GM12878 (cell line): ENCODE measurements around the gene CBX2. TPM values are rescaled to one million over a fixed set of nuclear protein-coding genes. Genes with fewer than 3 reads are reported as not detected.

Source experiments
- ATAC-seq: fragments of 200-7000 bp; cut with Tn5 transposase; 3 replicates; pipeline ENCODE4 v1.9.1; 2020; ENCODE audit warnings: mild to moderate bottlenecking, moderate library complexity
- BruUV-seq: library from RNA; stranded (reverse); fragments of 400-500 nt; replicated peaks from 2 replicates; lab custom pipeline; 2021; lab: Mats Ljungman, UMichigan
- CTCF ChIA-PET: fragments of 300-600 bp; sonication (Branson Sonifier 250); formaldehyde crosslinking; extraction: SDS; loops from one replicate; lab custom pipeline; 2021; ENCODE audit warnings: inconsistent platforms; lab: Yijun Ruan, JAX
- POLR2A ChIA-PET: fragments of 350-600 bp; formaldehyde crosslinking; extraction: SDS; loops from one replicate; lab custom pipeline; 2021; ENCODE audit warnings: inconsistent platforms; lab: Charles Lee
- RAD21 ChIA-PET: fragments of 300-600 bp; sonication (Branson Sonifier 250); formaldehyde crosslinking; loops from one replicate; lab custom pipeline; 2023; ENCODE audit warnings: antibody characterized with exemption; ENCODE audit not compliant: unreplicated experiment; lab: Charles Lee
- SMC1A ChIA-PET: fragments of 300-600 bp; sonication (Branson Sonifier 250); formaldehyde crosslinking; loops from one replicate; lab custom pipeline; 2023; ENCODE audit not compliant: unreplicated experiment, uncharacterized antibody; lab: Charles Lee
- DNase-seq: peaks from one replicate; pipeline ENCODE4 v3.0.0-alpha.2; 2011; ENCODE audit warnings: low read depth, low spot score
- FAIRE-seq: peaks from 3 replicates; lab custom pipeline; 2011; peaks lifted over from hg19 to GRCh38; lab: Jason Lieb, UNC
- H2AFZ ChIP-seq: 2 replicates; pipeline ENCODE4 v1.6.0; 2011; ENCODE audit warnings: low read depth, low read length, control low read depth; ENCODE audit not compliant: control insufficient read depth
- H3K27ac ChIP-seq: 2 replicates; pipeline ENCODE4 v1.5.1; 2011; ENCODE audit warnings: control low read depth; ENCODE audit not compliant: control insufficient read depth, insufficient read depth
- H3K27me3 ChIP-seq, 2 experiments: replicated peaks in 1 of 2; 2 replicates each; pipeline versions ENCODE4 v1.6.0 to v1.6.1; 2011; ENCODE audit warnings: low read length in 1 of 2; ENCODE audit not compliant: control insufficient read depth in 2 of 2, insufficient read depth in 2 of 2
- H3K36me3 ChIP-seq, 2 experiments: 2 replicates each; pipeline ENCODE4 v1.5.1; 2011; ENCODE audit warnings: low read length in 1 of 2; ENCODE audit not compliant: control insufficient read depth in 2 of 2, insufficient read depth in 2 of 2
- H3K4me1 ChIP-seq: 2 replicates; pipeline ENCODE4 v1.6.1; 2011; ENCODE audit warnings: mild to moderate bottlenecking, low read length, moderate library complexity, mixed read lengths; ENCODE audit not compliant: control insufficient read depth, insufficient read depth
- H3K4me2 ChIP-seq: 2 replicates; pipeline ENCODE4 v1.6.0; 2011; ENCODE audit warnings: control low read depth; ENCODE audit not compliant: control insufficient read depth, insufficient read depth
- H3K4me3 ChIP-seq: fragments of 200-600 bp; sonication (generic); 2 replicates; pipeline ENCODE4 v1.5.1; 2016
- H3K79me2 ChIP-seq: 2 replicates; pipeline ENCODE4 v1.6.0; 2011; ENCODE audit warnings: low read length; ENCODE audit not compliant: control insufficient read depth, insufficient read depth
- H3K9ac ChIP-seq: 2 replicates; pipeline ENCODE4 v1.8.0; 2011; ENCODE audit warnings: low read length, control low read depth, mixed read lengths; ENCODE audit not compliant: control insufficient read depth, insufficient read depth
- H3K9me3 ChIP-seq: replicated peaks from 3 replicates; pipeline ENCODE4 v1.5.1; 2011; ENCODE audit warnings: mild to moderate bottlenecking, low read length; ENCODE audit not compliant: control insufficient read depth, insufficient read depth
- H4K20me1 ChIP-seq: 2 replicates; pipeline ENCODE4 v1.6.0; 2011; ENCODE audit not compliant: control insufficient read depth, insufficient read depth
- BRCA1 ChIP-seq: IDR thresholded peaks from 2 replicates; pipeline ENCODE4 v1.6.1; 2011; ENCODE audit warnings: low read depth, low read length, improper control_type of control experiment
- JUNB ChIP-seq: IDR thresholded peaks from 2 replicates; pipeline ENCODE4 v1.6.1; 2016; ENCODE audit warnings: antibody characterized with exemption, mild to moderate bottlenecking
- KAT2A ChIP-seq: conservative IDR thresholded peaks from 2 replicates; pipeline ENCODE4 v1.6.1; 2011; ENCODE audit warnings: low read depth, low read length; ENCODE audit not compliant: control insufficient read depth
- KDM1A ChIP-seq: fragments of 200-600 bp; sonication (generic); IDR thresholded peaks from 2 replicates; pipeline ENCODE4 v1.6.1; 2016; ENCODE audit warnings: borderline replicate concordance
- MTA3 ChIP-seq: IDR thresholded peaks from 2 replicates; pipeline ENCODE4 v1.6.1; 2012; ENCODE audit warnings: low read length, inconsistent platforms, borderline replicate concordance
- MXI1 ChIP-seq: fragments of 150-350 bp; IDR thresholded peaks from 2 replicates; pipeline ENCODE4 v1.6.1; 2011; ENCODE audit warnings: low read depth, mild to moderate bottlenecking, inconsistent platforms, low read length, improper control_type of control experiment
- MYB ChIP-seq: fragments of 150-350 bp; IDR thresholded peaks from 2 replicates; pipeline ENCODE4 v1.6.1; 2014; ENCODE audit warnings: mild to moderate bottlenecking, low read depth, low read length, borderline replicate concordance
- NBN ChIP-seq: fragments of 450-650 bp; IDR thresholded peaks from 2 replicates; pipeline ENCODE4 v1.6.1; 2016
- POLR2A ChIP-seq: IDR thresholded peaks from 2 replicates; pipeline ENCODE4 v1.6.1; 2011; ENCODE audit warnings: low read depth, mild to moderate bottlenecking, low read length
- RAD21 ChIP-seq: IDR thresholded peaks from 2 replicates; pipeline ENCODE4 v1.6.1; 2011; ENCODE audit warnings: mild to moderate bottlenecking, low read depth, low read length, moderate library complexity; ENCODE audit not compliant: insufficient read depth
- RCOR1 ChIP-seq: conservative IDR thresholded peaks from 2 replicates; pipeline ENCODE4 v1.6.1; 2012; ENCODE audit warnings: low read depth, low read length, improper control_type of control experiment
- SPI1 ChIP-seq: IDR thresholded peaks from 2 replicates; pipeline ENCODE4 v1.6.1; 2011; ENCODE audit warnings: low read depth, mild to moderate bottlenecking, low read length, moderate library complexity, borderline replicate concordance; ENCODE audit not compliant: insufficient read depth
- SUZ12 ChIP-seq: fragments of 200-600 bp; sonication (generic); IDR thresholded peaks from one replicate; pipeline ENCODE4 v1.6.1; 2018; ENCODE audit warnings: antibody characterized with exemption, mild to moderate bottlenecking; ENCODE audit not compliant: unreplicated experiment
- ZNF207 ChIP-seq: fragments of 450-650 bp; IDR thresholded peaks from 2 replicates; pipeline ENCODE4 v1.6.1; 2014; ENCODE audit warnings: antibody characterized with exemption, mild to moderate bottlenecking, borderline replicate concordance
- ZNF622 ChIP-seq: fragments of 450-650 bp; IDR thresholded peaks from 2 replicates; pipeline ENCODE4 v1.6.1; 2017; ENCODE audit warnings: mild to moderate bottlenecking, inconsistent platforms
- WGBS: methylation state at CpG from one replicate; pipeline ENCODE4 v1.1.6; 2016; ENCODE audit warnings: low lambda C conversion rate; ENCODE audit not compliant: insufficient replicate concordance, insufficient coverage; ENCODE audit errors: missing lambda C conversion rate; 5-methylcytosine and 5-hydroxymethylcytosine counted together
- in situ Hi-C: fragments of 300-500 bp; cut with MboI; formaldehyde crosslinking; loops from 9 replicates; pipeline ENCODE4 v1.14.3; 2018; ENCODE audit warnings: mixed read lengths
- intact Hi-C: fragments of 100-400 bp; cut with micrococcal nuclease; formaldehyde crosslinking; loops from one replicate; pipeline ENCODE4 v1.14.2; 2022; ENCODE audit not compliant: unreplicated experiment
- polyA plus RNA-seq, 11 experiments: library from polyadenylated mRNA; depleted of rRNA in 4 of 11; unstranded in 6 of 11; stranded (reverse) in 5 of 11; fragments of >200 nt; fragmentation: Nextera tagmentation in 4 of 11; fragmentation: Illumina TruSeq in 1 of 11; extraction: Ambion mirVana in 4 of 11; extraction: Trizol in 1 of 11; gene quantifications; 1 replicate in 1 of 11; 2 replicates in 10 of 11; pipeline versions ENCODE4 v1.2.1 to v1.2.3, GENCODE V29; 2011 to 2016; ENCODE audit warnings: inconsistent platforms in 2 of 11, missing spikeins in 2 of 11, low read depth in 1 of 11
- total RNA-seq, 4 experiments: library from RNA; depleted of rRNA in 3 of 4; stranded (reverse); fragments of >200 nt in 3 of 4; fragmentation: Illumina TruSeq in 1 of 4; extraction: Trizol in 1 of 4; gene quantifications; 2 replicates each; pipeline versions ENCODE4 v1.2.1 to v1.2.3, GENCODE V29; 2013 to 2021
- TF ChIP-seq, protein P1 (sequence below): fragments of 450-650 bp; IDR thresholded peaks from 2 replicates; pipeline ENCODE4 v1.6.1; 2017; ENCODE audit warnings: mild to moderate bottlenecking, moderate library complexity

Gene CBX2
- total and polyA plus RNA-seq, 10 of the 15 experiments (the other 5 are each of a cell fraction or from before 2014, with no cell fraction given) = 0.35 to 7.5 (median 4.2) TPM

DNA sequence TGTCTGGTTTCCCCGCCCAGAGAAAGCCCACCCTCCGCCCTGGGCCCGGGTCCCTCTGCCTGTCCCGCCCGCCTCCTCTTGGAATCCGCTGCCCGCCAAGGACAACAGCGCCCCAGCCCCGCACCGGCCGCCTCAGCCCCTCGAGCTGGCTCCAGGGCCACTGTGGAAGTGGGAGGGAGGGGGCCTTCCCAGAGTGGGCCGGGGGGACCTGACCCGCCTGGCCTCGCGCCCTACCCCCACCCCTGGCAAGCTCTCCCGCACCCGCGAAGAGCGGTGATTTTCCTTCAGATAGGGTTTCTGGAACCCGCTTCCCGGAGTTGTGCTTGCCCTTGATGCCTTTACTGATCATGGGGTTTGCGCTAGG is 21.2 kb downstream of the CBX2 start:
- Histone ChIP-seq H3K4me2 (no peak overlapping the region), H3K4me3 (no peak overlapping the region), H3K27me3 (peaks cover 18 to 46% of the 10 kb centered on the region in 2 experiments), H3K27ac (no peak overlapping the region), H3K9me3 (no peaks in the 10 kb centered on the region; the same call in 2 of the 3 replicates), H3K4me1 (peaks cover 40% of the 10 kb centered on the region), H2AFZ (no peak overlapping the region), H3K36me3 (peaks cover 2 to 3% of the 10 kb centered on the region in 2 experiments; a peak in 2 of 4 replicates), H4K20me1 (no peaks in the 10 kb centered on the region), H3K79me2 (no peaks in the 10 kb centered on the region), H3K9ac (no peak overlapping the region)
- SMC1A ChIA-PET = interaction anchor here (2.0 to 2.2 kb wide), 2 partner anchors 9 to 12 kb away, joined by 7 read pairs; no protein-coding TSS in a partner anchor
- TF ChIP-seq MTA3 (no peak), RAD21 (no peak), POLR2A (no peak), ZNF207 (no peak), RCOR1 (no peak), KDM1A (no peak), SPI1 (no peak), BRCA1 (no peak), KAT2A (no peak), SUZ12 (no peak), MYB (no peak), ZNF622 (no peak), MXI1 (no peak), NBN (no peak), JUNB (no peak)
- TF ChIP-seq, protein P1, sequence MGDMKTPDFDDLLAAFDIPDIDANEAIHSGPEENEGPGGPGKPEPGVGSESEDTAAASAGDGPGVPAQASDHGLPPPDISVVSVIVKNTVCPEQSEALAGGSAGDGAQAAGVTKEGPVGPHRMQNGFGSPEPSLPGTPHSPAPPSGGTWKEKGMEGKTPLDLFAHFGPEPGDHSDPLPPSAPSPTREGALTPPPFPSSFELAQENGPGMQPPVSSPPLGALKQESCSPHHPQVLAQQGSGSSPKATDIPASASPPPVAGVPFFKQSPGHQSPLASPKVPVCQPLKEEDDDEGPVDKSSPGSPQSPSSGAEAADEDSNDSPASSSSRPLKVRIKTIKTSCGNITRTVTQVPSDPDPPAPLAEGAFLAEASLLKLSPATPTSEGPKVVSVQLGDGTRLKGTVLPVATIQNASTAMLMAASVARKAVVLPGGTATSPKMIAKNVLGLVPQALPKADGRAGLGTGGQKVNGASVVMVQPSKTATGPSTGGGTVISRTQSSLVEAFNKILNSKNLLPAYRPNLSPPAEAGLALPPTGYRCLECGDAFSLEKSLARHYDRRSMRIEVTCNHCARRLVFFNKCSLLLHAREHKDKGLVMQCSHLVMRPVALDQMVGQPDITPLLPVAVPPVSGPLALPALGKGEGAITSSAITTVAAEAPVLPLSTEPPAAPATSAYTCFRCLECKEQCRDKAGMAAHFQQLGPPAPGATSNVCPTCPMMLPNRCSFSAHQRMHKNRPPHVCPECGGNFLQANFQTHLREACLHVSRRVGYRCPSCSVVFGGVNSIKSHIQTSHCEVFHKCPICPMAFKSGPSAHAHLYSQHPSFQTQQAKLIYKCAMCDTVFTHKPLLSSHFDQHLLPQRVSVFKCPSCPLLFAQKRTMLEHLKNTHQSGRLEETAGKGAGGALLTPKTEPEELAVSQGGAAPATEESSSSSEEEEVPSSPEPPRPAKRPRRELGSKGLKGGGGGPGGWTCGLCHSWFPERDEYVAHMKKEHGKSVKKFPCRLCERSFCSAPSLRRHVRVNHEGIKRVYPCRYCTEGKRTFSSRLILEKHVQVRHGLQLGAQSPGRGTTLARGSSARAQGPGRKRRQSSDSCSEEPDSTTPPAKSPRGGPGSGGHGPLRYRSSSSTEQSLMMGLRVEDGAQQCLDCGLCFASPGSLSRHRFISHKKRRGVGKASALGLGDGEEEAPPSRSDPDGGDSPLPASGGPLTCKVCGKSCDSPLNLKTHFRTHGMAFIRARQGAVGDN = no peak
- intact Hi-C loops = no loop called here
- POLR2A ChIA-PET = interaction anchor here (1.2 kb wide), 1 partner anchor 29 kb away, joined by 3 read pairs; no protein-coding TSS in a partner anchor
- CTCF ChIA-PET = interaction anchor here (1.2 to 1.6 kb wide), 2 partner anchors 9 to 13 kb away, joined by 3 to 4 read pairs; no protein-coding TSS in a partner anchor
- in situ Hi-C loops = no loop called here
- BruUV-seq = no TSS peak
- ATAC-seq (no peak), FAIRE-seq (no peak), DNase-seq (no peak)
- 5% methylated on average over 23 of the region's 23 CpGs for WGBS
- RAD21 ChIA-PET = no interaction called here
